ENCODE data around the gene SP5. TPM values are rescaled to one million over a fixed set of nuclear protein-coding genes. Genes with fewer than 3 reads are reported as not detected.

Gene SP5
- polyA plus RNA-seq, 1 of the 3 experiments (the other 2 are of a cell fraction): not detected

DNA sequence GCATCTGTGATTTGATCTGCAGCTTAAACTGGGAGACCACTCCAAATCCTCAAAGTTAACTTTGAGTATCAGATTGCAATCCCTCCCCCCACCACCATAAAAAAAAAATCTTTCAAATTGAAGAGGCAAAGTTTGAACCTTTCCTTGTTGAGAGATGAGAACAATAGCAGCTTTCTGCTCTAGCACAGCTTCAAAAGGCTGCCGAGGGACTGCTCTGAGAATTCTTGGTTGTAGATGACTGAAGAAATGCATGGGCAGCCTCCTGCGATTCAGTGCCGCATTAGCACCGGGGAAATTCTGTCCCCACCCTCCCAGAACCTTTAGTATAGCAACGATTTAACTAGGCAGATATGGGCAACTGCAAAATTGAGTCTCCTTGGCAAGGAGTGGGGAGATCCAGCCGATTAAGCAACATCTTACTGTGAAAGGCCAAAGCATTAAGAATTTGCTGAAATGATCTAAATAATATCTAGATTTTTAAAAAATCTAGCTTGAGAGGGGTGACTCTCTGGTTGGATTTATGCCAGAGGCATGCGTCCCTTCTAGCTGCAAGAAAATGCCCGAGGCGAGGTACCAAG is 3.9 kb upstream of the SP5 start:
- Histone ChIP-seq H3K4me2 (no peak overlapping the region), H3K9ac (no peak overlapping the region), H3K36me3 (replicated peaks in 1 of 2; ENCODE audit: control insufficient read depth in 1 of 2, insufficient read depth in 2 of 2, low read length in 1 of 2) (no peaks in the 10 kb centered on the region), H3K9me2 (no peaks in the 10 kb centered on the region), H2AFZ (ENCODE audit: low read depth) (no peak overlapping the region), H3K79me2 (ENCODE audit: insufficient read depth) (no peaks in the 10 kb centered on the region), H4K20me1 (ENCODE audit: insufficient read depth) (no peaks in the 10 kb centered on the region), H3F3A (replicated peaks; ENCODE audit: insufficient read depth) (no peaks in the 10 kb centered on the region), H3K4me3 (ENCODE audit: low read depth in 2 of 2, low read length in 1 of 2) (no peak overlapping the region), H3K4me1 (ENCODE audit: control insufficient read depth in 1 of 2, insufficient read depth in 2 of 2, low read depth in 1 of 2, low read length in 1 of 2) (peaks cover 0 to 5% of the 10 kb centered on the region in 2 experiments; a peak in 2 of 4 replicates), H3K27me3 (ENCODE audit: insufficient read depth) (peaks cover 80% of the 10 kb centered on the region), H3K27ac (ENCODE audit: low read depth in 2 of 2, low read length in 1 of 2) (no peak overlapping the region), H3K9me3 (no peaks in the 10 kb centered on the region)
- TF ChIP-seq, protein P1, sequence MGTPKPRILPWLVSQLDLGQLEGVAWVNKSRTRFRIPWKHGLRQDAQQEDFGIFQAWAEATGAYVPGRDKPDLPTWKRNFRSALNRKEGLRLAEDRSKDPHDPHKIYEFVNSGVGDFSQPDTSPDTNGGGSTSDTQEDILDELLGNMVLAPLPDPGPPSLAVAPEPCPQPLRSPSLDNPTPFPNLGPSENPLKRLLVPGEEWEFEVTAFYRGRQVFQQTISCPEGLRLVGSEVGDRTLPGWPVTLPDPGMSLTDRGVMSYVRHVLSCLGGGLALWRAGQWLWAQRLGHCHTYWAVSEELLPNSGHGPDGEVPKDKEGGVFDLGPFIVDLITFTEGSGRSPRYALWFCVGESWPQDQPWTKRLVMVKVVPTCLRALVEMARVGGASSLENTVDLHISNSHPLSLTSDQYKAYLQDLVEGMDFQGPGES (IDR thresholded peaks at IDR 0.05; ENCODE audit: low read depth, low read length): no peak
- TF ChIP-seq SIN3A (IDR thresholded peaks at IDR 0.05; ENCODE audit: borderline replicate concordance, low read depth, low read length): no peak
- no peak for TF ChIP-seq MEF2A (IDR thresholded peaks at IDR 0.05; ENCODE audit: borderline replicate concordance, low read depth)
- no peak for TF ChIP-seq TEAD4 (IDR thresholded peaks at IDR 0.05; ENCODE audit: borderline replicate concordance, insufficient read depth)
- no peak for TF ChIP-seq TCF12 (IDR thresholded peaks at IDR 0.05)
- TF ChIP-seq FOSL2 (IDR thresholded peaks at IDR 0.05; ENCODE audit: borderline replicate concordance, low read depth): no peak
- TF ChIP-seq, protein P2, sequence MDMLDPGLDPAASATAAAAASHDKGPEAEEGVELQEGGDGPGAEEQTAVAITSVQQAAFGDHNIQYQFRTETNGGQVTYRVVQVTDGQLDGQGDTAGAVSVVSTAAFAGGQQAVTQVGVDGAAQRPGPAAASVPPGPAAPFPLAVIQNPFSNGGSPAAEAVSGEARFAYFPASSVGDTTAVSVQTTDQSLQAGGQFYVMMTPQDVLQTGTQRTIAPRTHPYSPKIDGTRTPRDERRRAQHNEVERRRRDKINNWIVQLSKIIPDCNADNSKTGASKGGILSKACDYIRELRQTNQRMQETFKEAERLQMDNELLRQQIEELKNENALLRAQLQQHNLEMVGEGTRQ (IDR thresholded peaks at IDR 0.05; ENCODE audit: borderline replicate concordance, low read depth, low read length): no peak
- no peak for TF ChIP-seq NFIC (IDR thresholded peaks at IDR 0.05; ENCODE audit: borderline replicate concordance)
- TF ChIP-seq MXI1 (IDR thresholded peaks at IDR 0.05; ENCODE audit: low read depth, low read length): no peak
- TF ChIP-seq SMC3 (IDR thresholded peaks at IDR 0.05; ENCODE audit: low read depth, low read length): no peak
- no peak for TF ChIP-seq POLR2AphosphoS5 (IDR thresholded peaks at IDR 0.05; ENCODE audit: low read depth, low read length)
- no peak for TF ChIP-seq FOXJ3 (CRISPR knock-in tag; IDR thresholded peaks at IDR 0.05)
- no peak for TF ChIP-seq GABPA (IDR thresholded peaks at IDR 0.05; ENCODE audit: low read depth)
- 8% methylated on average over 9 of the region's 9 CpGs for WGBS (ENCODE audit: low lambda C conversion rate)
- CTCF ChIA-PET: interaction anchor here (0.6 to 2.1 kb wide), 3 partner anchors 10 to 302 kb away, joined by 3 to 9 read pairs (median 4); no protein-coding TSS in a partner anchor
- POLR2A ChIA-PET: no interaction called here
- DNase-seq: no peak

DNA sequence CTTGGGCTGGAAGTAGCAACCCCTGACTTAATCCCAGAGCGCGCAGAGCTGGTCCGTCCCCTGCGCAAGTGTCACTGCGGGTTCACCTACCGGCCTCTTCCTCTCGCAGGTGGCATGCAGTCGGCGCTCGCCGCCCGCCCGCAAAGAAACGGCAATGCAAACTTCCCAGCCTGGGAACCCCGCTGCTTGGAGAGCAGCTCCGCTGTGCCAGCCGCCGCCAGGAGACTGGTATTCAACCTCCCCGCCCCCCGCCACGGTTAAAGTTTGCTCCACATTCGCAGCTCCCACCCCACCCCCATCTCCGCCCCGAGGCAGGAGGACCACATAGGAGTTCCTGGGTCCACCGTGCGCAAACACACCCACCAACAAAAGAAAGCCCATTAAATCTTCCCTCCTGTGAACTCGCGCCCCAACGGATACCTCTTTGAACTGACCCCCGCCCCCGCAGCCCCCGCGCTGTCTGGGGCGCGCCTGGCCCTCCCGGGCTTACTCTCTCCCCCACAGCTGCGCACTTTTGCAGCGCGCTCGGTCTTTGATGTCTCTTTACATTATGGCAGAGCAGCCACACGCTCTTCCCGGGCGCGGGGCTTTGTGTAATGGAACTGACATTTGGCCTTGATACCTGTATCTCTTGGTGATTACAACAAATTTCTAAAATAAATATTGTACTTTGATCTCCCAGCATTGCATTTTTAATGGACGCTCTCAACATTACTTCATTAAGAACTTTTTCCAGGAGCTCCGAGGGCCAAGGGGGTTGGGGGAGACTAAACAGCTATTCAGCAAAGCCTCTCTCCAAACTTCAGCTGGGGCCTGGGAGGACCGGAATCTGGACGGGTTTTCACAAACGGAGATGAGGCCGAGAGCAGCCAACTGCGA is 3.1 kb upstream of the SP5 start:
- 27% methylated on average over 29 of the region's 51 CpGs for WGBS (ENCODE audit: low lambda C conversion rate)
- Histone ChIP-seq H2AFZ (ENCODE audit: low read depth) (no peak overlapping the region), H3K27me3 (ENCODE audit: insufficient read depth) (peaks cover 80% of the 10 kb centered on the region), H3F3A (replicated peaks; ENCODE audit: insufficient read depth) (no peaks in the 10 kb centered on the region), H3K36me3 (replicated peaks in 1 of 2; ENCODE audit: control insufficient read depth in 1 of 2, insufficient read depth in 2 of 2, low read length in 1 of 2) (no peaks in the 10 kb centered on the region), H3K4me1 (ENCODE audit: control insufficient read depth in 1 of 2, insufficient read depth in 2 of 2, low read depth in 1 of 2, low read length in 1 of 2) (peaks cover 0 to 7% of the 10 kb centered on the region in 2 experiments; a peak in 2 of 4 replicates), H3K79me2 (ENCODE audit: insufficient read depth) (no peaks in the 10 kb centered on the region), H3K4me2 (no peak overlapping the region), H3K9ac (no peak overlapping the region), H3K9me3 (no peaks in the 10 kb centered on the region), H4K20me1 (ENCODE audit: insufficient read depth) (no peaks in the 10 kb centered on the region), H3K27ac (ENCODE audit: low read depth in 2 of 2, low read length in 1 of 2) (no peak overlapping the region), H3K9me2 (no peaks in the 10 kb centered on the region), H3K4me3 (ENCODE audit: low read depth in 2 of 2, low read length in 1 of 2) (no peak overlapping the region)
- POLR2A ChIA-PET: no interaction called here
- DNase-seq: no peak
- CTCF ChIA-PET: interaction anchor here (1.6 to 2.1 kb wide), 2 partner anchors 10 to 303 kb away, joined by 4 to 9 read pairs; no protein-coding TSS in a partner anchor
- no peak for TF ChIP-seq MXI1 (IDR thresholded peaks at IDR 0.05; ENCODE audit: low read depth, low read length)
- TF ChIP-seq FOXM1 (IDR thresholded peaks at IDR 0.05; ENCODE audit: low read depth): no peak
- no peak for TF ChIP-seq ELF1 (IDR thresholded peaks at IDR 0.05)
- TF ChIP-seq YY1 (IDR thresholded peaks at IDR 0.05; ENCODE audit: low read depth): no peak
- TF ChIP-seq, protein P3, sequence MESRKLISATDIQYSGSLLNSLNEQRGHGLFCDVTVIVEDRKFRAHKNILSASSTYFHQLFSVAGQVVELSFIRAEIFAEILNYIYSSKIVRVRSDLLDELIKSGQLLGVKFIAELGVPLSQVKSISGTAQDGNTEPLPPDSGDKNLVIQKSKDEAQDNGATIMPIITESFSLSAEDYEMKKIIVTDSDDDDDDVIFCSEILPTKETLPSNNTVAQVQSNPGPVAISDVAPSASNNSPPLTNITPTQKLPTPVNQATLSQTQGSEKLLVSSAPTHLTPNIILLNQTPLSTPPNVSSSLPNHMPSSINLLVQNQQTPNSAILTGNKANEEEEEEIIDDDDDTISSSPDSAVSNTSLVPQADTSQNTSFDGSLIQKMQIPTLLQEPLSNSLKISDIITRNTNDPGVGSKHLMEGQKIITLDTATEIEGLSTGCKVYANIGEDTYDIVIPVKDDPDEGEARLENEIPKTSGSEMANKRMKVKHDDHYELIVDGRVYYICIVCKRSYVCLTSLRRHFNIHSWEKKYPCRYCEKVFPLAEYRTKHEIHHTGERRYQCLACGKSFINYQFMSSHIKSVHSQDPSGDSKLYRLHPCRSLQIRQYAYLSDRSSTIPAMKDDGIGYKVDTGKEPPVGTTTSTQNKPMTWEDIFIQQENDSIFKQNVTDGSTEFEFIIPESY (IDR thresholded peaks at IDR 0.05; ENCODE audit: borderline replicate concordance, low read depth): no peak
- TF ChIP-seq, protein P4, sequence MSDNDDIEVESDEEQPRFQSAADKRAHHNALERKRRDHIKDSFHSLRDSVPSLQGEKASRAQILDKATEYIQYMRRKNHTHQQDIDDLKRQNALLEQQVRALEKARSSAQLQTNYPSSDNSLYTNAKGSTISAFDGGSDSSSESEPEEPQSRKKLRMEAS (IDR thresholded peaks at IDR 0.05; ENCODE audit: low read depth): no peak
- no peak for TF ChIP-seq EP300 (IDR thresholded peaks at IDR 0.05; ENCODE audit: borderline replicate concordance in 1 of 2, low read depth in 1 of 2, low read length in 1 of 2)

All from SK-N-SH (cell line).